K562 (cell line): ENCODE results near the gene RACK1. TPM values are rescaled to one million over a fixed set of nuclear protein-coding genes. Genes with fewer than 3 reads are reported as not detected.

Experiments used
- ARHGAP35 ChIP-seq: fragments of 450-650 bp; IDR thresholded peaks from 2 replicates; pipeline ENCODE4 v1.6.1; 2018; ENCODE audit not compliant: partially characterized antibody
- BHLHE40 ChIP-seq: IDR thresholded peaks from 2 replicates; pipeline ENCODE4 v1.6.1; 2011; ENCODE audit warnings: low read length, improper control_type of control experiment
- BRD9 ChIP-seq: fragments of 450-650 bp; IDR thresholded peaks from 2 replicates; pipeline ENCODE4 v1.6.1; 2018; ENCODE audit warnings: low read depth; ENCODE audit not compliant: partially characterized antibody
- CEBPG ChIP-seq, 3 experiments: fragments of 200-800 bp in 1 of 3; sonication (Bioruptor generic) in 1 of 3; sonication (generic) in 1 of 3; formaldehyde crosslinking in 1 of 3; IDR thresholded peaks in 2 of 3; conservative IDR thresholded peaks in 1 of 3; 2 replicates each; pipeline versions ENCODE4 v1.6.1 to v1.8.0; 2016 to 2022; ENCODE audit warnings: missing compliant biosample characterization in 2 of 3, missing genetic modification characterization in 2 of 3, mild to moderate bottlenecking in 1 of 3, missing genetic modification reagents in 1 of 3
- CREB1 ChIP-seq, 2 experiments: sonication (generic) in 1 of 2; formaldehyde crosslinking in 1 of 2; IDR thresholded peaks; 2 replicates each; pipeline versions ENCODE4 v1.6.1 to v1.8.0; 2012 to 2022; ENCODE audit warnings: inconsistent platforms in 1 of 2, mild to moderate bottlenecking in 1 of 2, missing genetic modification reagents in 1 of 2, moderate library complexity in 1 of 2
- EP400 ChIP-seq: fragments of 450-650 bp; IDR thresholded peaks from 2 replicates; pipeline ENCODE4 v1.6.1; 2017; ENCODE audit warnings: antibody characterized with exemption, mild to moderate bottlenecking, moderate library complexity
- FOXK2 ChIP-seq, 2 experiments: fragments of 450-650 bp; IDR thresholded peaks in 1 of 2; conservative IDR thresholded peaks in 1 of 2; 2 replicates each; pipeline ENCODE4 v1.6.1; 2016; ENCODE audit warnings: low read depth in 2 of 2, mild to moderate bottlenecking in 1 of 2
- FOXP1 ChIP-seq: sonication (generic); formaldehyde crosslinking; IDR thresholded peaks from 2 replicates; pipeline ENCODE4 v1.8.0; 2022; ENCODE audit warnings: mild to moderate bottlenecking, missing genetic modification reagents
- HEY1 ChIP-seq: fragments of 250-450 bp; sonication (Bioruptor Pico); IDR thresholded peaks from 2 replicates; pipeline ENCODE4 v1.5.0; 2020; ENCODE audit warnings: mild to moderate bottlenecking, moderate library complexity, borderline replicate concordance
- MIER1 ChIP-seq: fragments of 450-650 bp; IDR thresholded peaks from 2 replicates; pipeline ENCODE4 v1.6.1; 2016; ENCODE audit warnings: antibody characterized with exemption, mild to moderate bottlenecking, low read depth
- NBN ChIP-seq: fragments of 450-650 bp; IDR thresholded peaks from 2 replicates; pipeline ENCODE4 v1.6.1; 2016; ENCODE audit warnings: low read depth, mild to moderate bottlenecking
- NCOA6 ChIP-seq: fragments of 450-650 bp; IDR thresholded peaks from 2 replicates; pipeline ENCODE4 v1.6.1; 2017; ENCODE audit warnings: mild to moderate bottlenecking
- NFIC ChIP-seq: fragments of 450-650 bp; IDR thresholded peaks from 2 replicates; pipeline ENCODE4 v1.6.1; 2017; ENCODE audit warnings: mild to moderate bottlenecking, inconsistent platforms
- NFRKB ChIP-seq: fragments of 450-650 bp; IDR thresholded peaks from 2 replicates; pipeline ENCODE4 v1.6.1; 2016; ENCODE audit warnings: low read depth
- NFXL1 ChIP-seq: fragments of 450-650 bp; formaldehyde crosslinking; IDR thresholded peaks from 2 replicates; pipeline ENCODE4 v1.4.0; 2021; ENCODE audit warnings: mild to moderate bottlenecking
- RFX1 ChIP-seq: fragments of 450-650 bp; IDR thresholded peaks from 2 replicates; pipeline ENCODE4 v1.6.1; 2016; ENCODE audit warnings: mild to moderate bottlenecking, moderate library complexity
- SIN3A ChIP-seq, 2 experiments: fragments of 150-350 bp in 1 of 2; IDR thresholded peaks; 2 replicates each; pipeline ENCODE4 v1.6.1; 2011 to 2016; ENCODE audit warnings: borderline replicate concordance in 2 of 2, low read depth in 2 of 2, low read length in 2 of 2, mild to moderate bottlenecking in 2 of 2, moderate library complexity in 2 of 2; ENCODE audit not compliant: control insufficient read depth in 1 of 2
- STAG1 ChIP-seq: sonication (generic); formaldehyde crosslinking; IDR thresholded peaks from 2 replicates; pipeline ENCODE4 v1.5.0; 2020; ENCODE audit warnings: missing genetic modification reagents, borderline replicate concordance
- ZBED1 ChIP-seq: IDR thresholded peaks from 2 replicates; pipeline ENCODE4 v1.6.1; 2014
- ZBTB7A ChIP-seq: IDR thresholded peaks from 2 replicates; pipeline ENCODE4 v1.6.1; 2011; ENCODE audit warnings: low read depth, mild to moderate bottlenecking, low read length, moderate library complexity, borderline replicate concordance; ENCODE audit not compliant: control insufficient read depth
- ZFX ChIP-seq: sonication (generic); formaldehyde crosslinking; IDR thresholded peaks from 2 replicates; pipeline ENCODE4 v1.8.0; 2022; ENCODE audit warnings: mild to moderate bottlenecking, missing genetic modification reagents, moderate library complexity
- ZNF24 ChIP-seq: fragments of 450-650 bp; IDR thresholded peaks from 2 replicates; pipeline ENCODE4 v1.6.1; 2016
- ZNF384 ChIP-seq: IDR thresholded peaks from 2 replicates; pipeline ENCODE4 v1.6.1; 2012; ENCODE audit warnings: low read depth, low read length, improper control_type of control experiment
- polyA plus RNA-seq, 8 experiments: library from polyadenylated mRNA; depleted of rRNA in 4 of 8; stranded (reverse) in 5 of 8; unstranded in 3 of 8; fragments of >200 nt; fragmentation: Nextera tagmentation in 2 of 8; fragmentation: Illumina TruSeq in 1 of 8; extraction: Ambion mirVana in 2 of 8; extraction: Trizol in 1 of 8; gene quantifications; 2 replicates each; pipeline versions ENCODE4 v1.2.1 to v1.2.3, GENCODE V29; 2011 to 2014; ENCODE audit warnings: inconsistent platforms in 1 of 8, missing spikeins in 1 of 8
- total RNA-seq, 7 experiments: library from RNA; depleted of rRNA in 6 of 7; stranded (reverse); fragments of >200 nt in 6 of 7; fragmentation: Illumina TruSeq in 2 of 7; extraction: Trizol in 2 of 7; gene quantifications; 2 replicates each; pipeline versions ENCODE4 v1.2.1 to v1.2.3, GENCODE V29; 2011 to 2021; ENCODE audit warnings: low replicate concordance in 1 of 7
- TF ChIP-seq, protein P1 (sequence below): conservative IDR thresholded peaks from 2 replicates; pipeline ENCODE4 v1.6.1; 2011; ENCODE audit warnings: low read depth, mild to moderate bottlenecking, low read length; ENCODE audit not compliant: control insufficient read depth
- TF ChIP-seq, protein P2 (sequence below): sonication (generic); formaldehyde crosslinking; IDR thresholded peaks from 2 replicates; pipeline ENCODE4 v1.8.1; 2023; ENCODE audit warnings: mild to moderate bottlenecking, missing genetic modification reagents

RACK1 gene
- total and polyA plus RNA-seq, 9 of the 15 experiments (the other 6 are each of a cell fraction or from before 2014, with no cell fraction given): 2,303 to 5,311 (median 3,833) TPM

DNA sequence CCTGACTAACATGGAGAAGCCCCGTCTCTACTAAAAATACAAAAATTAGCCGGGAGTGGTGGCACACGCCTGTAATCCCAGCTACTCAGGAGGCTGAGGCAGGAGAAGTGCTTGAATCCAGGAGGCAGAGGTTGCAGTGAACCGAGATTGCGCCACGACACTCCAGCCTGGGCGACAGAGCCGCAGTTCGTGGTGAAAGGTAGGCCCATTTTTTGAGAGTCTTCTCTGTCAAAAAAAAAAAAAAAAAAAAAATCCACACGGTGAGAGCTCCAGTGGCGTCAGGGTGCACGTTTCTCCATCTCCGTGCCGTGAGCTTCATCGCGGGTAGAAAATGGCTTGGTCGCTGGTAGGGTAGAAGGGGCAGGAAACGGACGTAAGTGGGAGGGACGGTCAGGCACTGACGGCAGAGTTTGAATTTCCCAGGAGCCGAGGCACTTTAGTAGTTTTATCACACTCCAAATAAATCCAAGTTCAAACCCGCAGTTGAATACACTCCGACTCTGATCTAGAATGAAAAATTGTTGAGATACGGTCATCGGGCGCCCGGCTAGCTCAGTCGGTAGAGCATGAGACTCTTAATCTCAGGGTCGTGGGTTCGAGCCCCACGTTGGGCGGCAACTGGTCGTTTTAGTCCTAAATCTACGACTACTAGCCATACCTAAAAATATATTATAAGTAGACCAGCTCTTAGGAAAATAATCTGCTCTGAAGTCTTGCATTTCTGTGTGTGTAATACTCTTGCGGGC is 36.3 kb downstream of the RACK1 start (continued):
- TF ChIP-seq NBN (peak; percentile 73; the same call in 1 of the 2 replicates), BHLHE40 (0 out of 2 replicates have a peak, but pooled peaks have one; percentile 5), ZNF384 (peak; percentile 67), ZFX (CRISPR knock-in tag) (peak; percentile 88), SIN3A (IDR thresholded peaks at IDR 0.05; ENCODE audit: borderline replicate concordance in 2 of 2, control insufficient read depth in 1 of 2, low read depth in 2 of 2, low read length in 2 of 2) (0 out of 4 replicates have a peak, but pooled peaks of 1 of the 2 experiments have one; percentile 41), NCOA6 (no peak; the same call in 1 of the 2 replicates), ARHGAP35 (no peak), ZNF24 (0 out of 2 replicates have a peak, but pooled peaks have one; percentile 55), NFIC (peak; percentile 77), CREB1 (IDR thresholded peaks at IDR 0.05) (peak; percentile 29; the same call in 1 of the 2 replicates), CREB1 (CRISPR knock-in tag; IDR thresholded peaks at IDR 0.05) (no peak), NFRKB (0 out of 2 replicates have a peak, but pooled peaks have one; percentile 32), FOXK2 (conservative IDR thresholded peaks at IDR 0.05 in 1 of 2, IDR thresholded peaks at IDR 0.05 in 1 of 2; ENCODE audit: low read depth in 2 of 2) (peak in 1 of 2 experiments; percentile 70; a peak in 1 of 4 replicates), FOXP1 (CRISPR knock-in tag) (no peak), STAG1 (CRISPR knock-in tag) (no peak), BRD9 (peak; percentile 99), EP400 (peak; percentile 52), MIER1 (0 out of 2 replicates have a peak, but pooled peaks have one; percentile 15), ZBED1 (no peak), NFXL1 (CRISPR knock-in tag) (0 out of 2 replicates have a peak, but pooled peaks have one; percentile 27), ZBTB7A (peak; percentile 55; the same call in 1 of the 2 replicates), CEBPG (CRISPR knock-in tag; IDR thresholded peaks at IDR 0.05) (no peak), CEBPG (tag; conservative IDR thresholded peaks at IDR 0.05 in 1 of 2, IDR thresholded peaks at IDR 0.05 in 1 of 2) (peak in 1 of 2 experiments; percentile 42; a peak in 2 of 4 replicates), HEY1 (no peak), RFX1 (no peak)
- TF ChIP-seq, protein P1, sequence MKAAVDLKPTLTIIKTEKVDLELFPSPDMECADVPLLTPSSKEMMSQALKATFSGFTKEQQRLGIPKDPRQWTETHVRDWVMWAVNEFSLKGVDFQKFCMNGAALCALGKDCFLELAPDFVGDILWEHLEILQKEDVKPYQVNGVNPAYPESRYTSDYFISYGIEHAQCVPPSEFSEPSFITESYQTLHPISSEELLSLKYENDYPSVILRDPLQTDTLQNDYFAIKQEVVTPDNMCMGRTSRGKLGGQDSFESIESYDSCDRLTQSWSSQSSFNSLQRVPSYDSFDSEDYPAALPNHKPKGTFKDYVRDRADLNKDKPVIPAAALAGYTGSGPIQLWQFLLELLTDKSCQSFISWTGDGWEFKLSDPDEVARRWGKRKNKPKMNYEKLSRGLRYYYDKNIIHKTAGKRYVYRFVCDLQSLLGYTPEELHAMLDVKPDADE: peak; percentile 95
- TF ChIP-seq, protein P2, sequence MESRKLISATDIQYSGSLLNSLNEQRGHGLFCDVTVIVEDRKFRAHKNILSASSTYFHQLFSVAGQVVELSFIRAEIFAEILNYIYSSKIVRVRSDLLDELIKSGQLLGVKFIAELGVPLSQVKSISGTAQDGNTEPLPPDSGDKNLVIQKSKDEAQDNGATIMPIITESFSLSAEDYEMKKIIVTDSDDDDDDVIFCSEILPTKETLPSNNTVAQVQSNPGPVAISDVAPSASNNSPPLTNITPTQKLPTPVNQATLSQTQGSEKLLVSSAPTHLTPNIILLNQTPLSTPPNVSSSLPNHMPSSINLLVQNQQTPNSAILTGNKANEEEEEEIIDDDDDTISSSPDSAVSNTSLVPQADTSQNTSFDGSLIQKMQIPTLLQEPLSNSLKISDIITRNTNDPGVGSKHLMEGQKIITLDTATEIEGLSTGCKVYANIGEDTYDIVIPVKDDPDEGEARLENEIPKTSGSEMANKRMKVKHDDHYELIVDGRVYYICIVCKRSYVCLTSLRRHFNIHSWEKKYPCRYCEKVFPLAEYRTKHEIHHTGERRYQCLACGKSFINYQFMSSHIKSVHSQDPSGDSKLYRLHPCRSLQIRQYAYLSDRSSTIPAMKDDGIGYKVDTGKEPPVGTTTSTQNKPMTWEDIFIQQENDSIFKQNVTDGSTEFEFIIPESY (CRISPR knock-in tag): peak; percentile 57; the same call in 1 of the 2 replicates
